GM13977 (cell line): Measurements from ENCODE around the gene ENPP1.

Experiments
- DNase-seq: peaks from one replicate; pipeline ENCODE4 v3.0.0; 2012; ENCODE audit warnings: low spot score
- CTCF ChIP-seq: IDR thresholded peaks from 2 replicates; pipeline ENCODE4 v1.5.1; 2012; ENCODE audit warnings: mild to moderate bottlenecking, control low read depth; ENCODE audit not compliant: insufficient read depth; ENCODE audit errors: extremely low read depth, missing control alignments
- in situ Hi-C: fragments of 300-500 bp; cut with MboI; formaldehyde crosslinking; loops from one replicate; pipeline ENCODE4 v1.12.0; 2022; ENCODE audit warnings: low sequenced_read_pairs, low pct_unique_long_range_greater_than_20kb, mixed read lengths, inconsistent platforms; ENCODE audit not compliant: unreplicated experiment

ENPP1 gene

DNA sequence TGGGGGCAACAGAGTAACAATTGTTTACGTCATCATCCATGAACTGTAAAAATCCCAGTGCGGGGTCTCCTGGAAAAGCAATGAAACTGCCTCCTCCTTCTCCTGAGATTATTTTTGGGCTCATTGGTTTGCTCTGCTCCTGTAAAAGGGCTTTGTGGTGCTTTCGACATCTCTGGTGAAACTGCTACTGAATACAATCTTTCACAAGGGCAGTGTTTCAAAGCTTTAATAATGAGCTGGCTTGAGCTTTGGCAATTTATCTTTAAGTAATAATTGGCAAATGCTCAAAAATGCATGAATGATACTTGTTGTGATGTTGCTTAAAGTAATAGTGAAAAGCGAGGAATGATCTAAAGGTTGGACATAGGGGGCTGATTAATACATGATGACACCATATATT, 43.5 kb upstream of the ENPP1 start:
- TF ChIP-seq CTCF = no peak
- no peak for DNase-seq
- in situ Hi-C loops = no loop called here

- no peak for TF ChIP-seq CTCF
- in situ Hi-C loops = no loop called here
- no peak for DNase-seq
These were observed 42.6 kb upstream of the ENPP1 start for GRCh38 chr6:131765081-131765803.

GRCh38 chr6:131765804-131766135, 42.0 kb upstream of the ENPP1 start:
- no peak for TF ChIP-seq CTCF
- no peak for DNase-seq
- in situ Hi-C loops = no loop called here

DNA sequence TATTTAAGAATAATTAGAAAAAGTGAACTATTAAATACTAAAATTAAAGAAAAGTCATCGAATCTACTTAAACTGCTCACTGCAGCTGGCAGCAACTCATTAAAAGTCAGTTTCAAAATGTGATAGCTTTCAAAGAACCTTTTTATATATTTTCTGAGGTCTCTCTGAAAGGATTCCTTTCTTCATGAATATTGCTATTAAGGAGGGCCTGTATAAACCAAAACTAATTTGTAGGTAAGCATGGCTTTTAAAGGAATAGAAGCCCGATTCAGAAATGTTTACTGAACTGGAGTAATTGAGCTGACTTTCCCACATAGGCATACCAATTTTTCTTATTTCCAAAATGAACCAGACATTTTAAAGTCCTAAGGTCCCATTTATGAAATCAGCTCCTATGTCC, 41.2 kb upstream of the ENPP1 start:
- TF ChIP-seq CTCF = no peak
- DNase-seq = no peak
- in situ Hi-C loops = no loop called here

GRCh38 chr6:131768964-131769363, 38.9 kb upstream of the ENPP1 start:
- in situ Hi-C loops = no loop called here
- no peak for DNase-seq
- TF ChIP-seq CTCF = no peak

GRCh38 chr6:131769385-131770141, 38.3 kb upstream of the ENPP1 start:
- in situ Hi-C loops = no loop called here

More at GRCh38 chr6:131769385-131770141, 38.3 kb upstream of the ENPP1 start:
- no peak for DNase-seq
- no peak for TF ChIP-seq CTCF
